NCI-H1092 treated with DMSO at 0.1 percent for 48 hours (cell line): ENCODE results near the gene FHL2.

Experiments used
- DNase-seq: peaks from one replicate; lab custom pipeline; 2025; lab: John Stamatoyannopoulos, UW

Gene FHL2

GRCh38 chr2:105378276-105378840 lies 20.5 kb downstream of the FHL2 start:
- no peak for DNase-seq

GRCh38 chr2:105377871-105378270 lies 21.0 kb downstream of the FHL2 start:
- DNase-seq: no peak

- DNase-seq: no peak
These were observed 22.0 kb downstream of the FHL2 start for GRCh38 chr2:105376789-105377240.

- no peak for DNase-seq
These were observed 22.8 kb downstream of the FHL2 start for GRCh38 chr2:105376010-105376409.

- DNase-seq: no peak
These were observed 23.8 kb downstream of the FHL2 start for GRCh38 chr2:105375001-105375561.

GRCh38 chr2:105373895-105374401 lies 24.9 kb downstream of the FHL2 start:
- DNase-seq: no peak

- no peak for DNase-seq
These were observed 25.5 kb downstream of the FHL2 start for GRCh38 chr2:105373344-105373781.

GRCh38 chr2:105371810-105372209 lies 27.0 kb downstream of the FHL2 start:
- no peak for DNase-seq

GRCh38 chr2:105371156-105371555 lies 27.7 kb downstream of the FHL2 start:
- DNase-seq: no peak

GRCh38 chr2:105369777-105370690 lies 28.8 kb downstream of the FHL2 start:
- peak; percentile 46 for DNase-seq

- DNase-seq: no peak
These were observed 30.0 kb downstream of the FHL2 start for GRCh38 chr2:105368759-105369408.

- DNase-seq: no peak
These were observed 33.6 kb downstream of the FHL2 start for GRCh38 chr2:105365206-105365605.

GRCh38 chr2:105364436-105365139 lies 34.3 kb downstream of the FHL2 start:
- DNase-seq: no peak

- DNase-seq: no peak
These were observed 35.8 kb downstream of the FHL2 start for GRCh38 chr2:105362862-105363591.

- no peak for DNase-seq
These were observed 37.6 kb downstream of the FHL2 start for GRCh38 chr2:105361102-105361889.

- no peak for DNase-seq
These were observed 40.3 kb downstream of the FHL2 start for GRCh38 chr2:105358593-105358992.

GRCh38 chr2:105357122-105357521 lies 41.7 kb downstream of the FHL2 start:
- DNase-seq: no peak

- no peak for DNase-seq
These were observed 54.0 kb downstream of the FHL2 start for GRCh38 chr2:105344704-105345345.

GRCh38 chr2:105339414-105339813 lies 59.4 kb downstream of the FHL2 start:
- DNase-seq: no peak

GRCh38 chr2:105338020-105338385 lies 60.8 kb downstream of the FHL2 start:
- DNase-seq: no peak
